ENCODE measurements around the gene ARCN1. TPM values are rescaled to one million over a fixed set of nuclear protein-coding genes. Genes with fewer than 3 reads are reported as not detected.

The ARCN1 gene
- total RNA-seq, 2 experiments from 2014 or later: 51.0 to 98.9 TPM

DNA sequence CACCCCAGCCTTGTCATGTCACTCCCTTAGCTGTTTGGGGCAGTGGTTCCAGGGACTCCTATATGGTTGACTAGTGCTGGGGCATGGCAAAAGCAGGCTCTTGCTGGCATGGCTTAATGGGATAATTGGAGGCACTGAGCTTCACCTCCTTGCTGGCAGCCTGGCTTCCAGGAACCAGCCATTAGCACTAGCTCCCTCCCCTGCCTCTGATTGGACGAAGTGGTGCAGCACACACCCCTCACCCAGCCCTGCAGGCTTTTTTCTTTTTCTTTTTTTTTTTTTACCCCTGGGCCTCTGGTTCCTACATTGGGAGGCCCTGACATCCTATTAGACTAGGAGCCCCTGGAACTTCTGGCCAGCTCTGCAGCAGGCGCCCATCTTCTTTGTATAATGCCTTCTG lies 53.8 kb downstream of the ARCN1 start:
- CTCF ChIA-PET (ENCODE audit: unreplicated experiment): no interaction called here
- Histone ChIP-seq H3K4me1 (ENCODE audit: insufficient read depth, low read length, poor library complexity, severe bottlenecking) (no peaks in the 10 kb centered on the region), H4K20me1 (ENCODE audit: insufficient read depth, low read length) (no peaks in the 10 kb centered on the region), H3K9me3 (ENCODE audit: low read length) (no peaks in the 10 kb centered on the region), H3K27ac (ENCODE audit: low read depth, low read length, poor library complexity, severe bottlenecking) (no peak overlapping the region), H3K79me2 (ENCODE audit: insufficient read depth, low read depth, low read length) (no peaks in the 10 kb centered on the region), H3K9me2 (ENCODE audit: insufficient read depth, low read length) (no peaks in the 10 kb centered on the region), H3K4me3 (ENCODE audit: low read depth, low read length, poor library complexity, severe bottlenecking) (no peak overlapping the region), H3K36me3 (ENCODE audit: insufficient read depth, low read length) (no peaks in the 10 kb centered on the region), H3K4me2 (ENCODE audit: low read length) (no peak overlapping the region), H2AFZ (ENCODE audit: low read length) (no peak overlapping the region)
- no peak for DNase-seq (ENCODE audit: low spot score)
- TF ChIP-seq EZH2phosphoT487 (IDR thresholded peaks at IDR 0.05; ENCODE audit: borderline replicate concordance, low read depth, low read length): no peak
- TF ChIP-seq, protein P1, sequence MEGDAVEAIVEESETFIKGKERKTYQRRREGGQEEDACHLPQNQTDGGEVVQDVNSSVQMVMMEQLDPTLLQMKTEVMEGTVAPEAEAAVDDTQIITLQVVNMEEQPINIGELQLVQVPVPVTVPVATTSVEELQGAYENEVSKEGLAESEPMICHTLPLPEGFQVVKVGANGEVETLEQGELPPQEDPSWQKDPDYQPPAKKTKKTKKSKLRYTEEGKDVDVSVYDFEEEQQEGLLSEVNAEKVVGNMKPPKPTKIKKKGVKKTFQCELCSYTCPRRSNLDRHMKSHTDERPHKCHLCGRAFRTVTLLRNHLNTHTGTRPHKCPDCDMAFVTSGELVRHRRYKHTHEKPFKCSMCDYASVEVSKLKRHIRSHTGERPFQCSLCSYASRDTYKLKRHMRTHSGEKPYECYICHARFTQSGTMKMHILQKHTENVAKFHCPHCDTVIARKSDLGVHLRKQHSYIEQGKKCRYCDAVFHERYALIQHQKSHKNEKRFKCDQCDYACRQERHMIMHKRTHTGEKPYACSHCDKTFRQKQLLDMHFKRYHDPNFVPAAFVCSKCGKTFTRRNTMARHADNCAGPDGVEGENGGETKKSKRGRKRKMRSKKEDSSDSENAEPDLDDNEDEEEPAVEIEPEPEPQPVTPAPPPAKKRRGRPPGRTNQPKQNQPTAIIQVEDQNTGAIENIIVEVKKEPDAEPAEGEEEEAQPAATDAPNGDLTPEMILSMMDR (conservative IDR thresholded peaks at IDR 0.05; ENCODE audit: low read length): no peak
- intact Hi-C loops (cut with micrococcal nuclease; ENCODE audit: unreplicated experiment): no loop called here
- POLR2A ChIA-PET: interaction anchor here (0.6 kb wide), 2 partner anchors 424 to 833 kb away, joined by 3 read pairs; no protein-coding TSS in a partner anchor
- BruUV-seq (replicated peaks): no TSS peak

DNA sequence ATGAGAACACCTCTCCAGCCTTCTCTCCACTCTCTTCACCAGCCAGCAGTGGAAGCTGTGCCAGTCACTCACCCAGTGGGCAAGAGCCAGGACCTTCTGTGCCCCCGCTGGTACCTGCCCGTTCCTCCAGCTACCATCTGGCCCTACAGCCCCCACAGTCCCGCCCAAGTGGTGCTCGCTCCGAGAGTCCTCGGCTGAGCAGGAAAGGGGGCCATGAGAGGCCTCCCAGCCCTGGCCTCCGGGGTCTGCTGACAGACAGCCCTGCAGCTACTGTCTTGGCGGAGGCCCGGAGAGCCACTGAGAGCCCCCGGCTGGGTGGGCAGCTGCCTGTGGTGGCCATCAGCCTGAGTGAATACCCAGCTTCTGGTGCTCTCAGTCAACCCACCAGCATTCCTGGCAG lies 55.4 kb downstream of the ARCN1 start:
- POLR2A ChIA-PET: interaction anchor here (0.6 kb wide), 1 partner anchor 240 kb away, joined by 3 read pairs; no protein-coding TSS in a partner anchor
- TF ChIP-seq, protein P1 (conservative IDR thresholded peaks at IDR 0.05; ENCODE audit: low read length): no peak
- TF ChIP-seq EZH2phosphoT487 (IDR thresholded peaks at IDR 0.05; ENCODE audit: borderline replicate concordance, low read depth, low read length): no peak
- Histone ChIP-seq H4K20me1 (ENCODE audit: insufficient read depth, low read length) (no peaks in the 10 kb centered on the region), H3K4me2 (ENCODE audit: low read length) (no peak overlapping the region), H3K79me2 (ENCODE audit: insufficient read depth, low read depth, low read length) (no peaks in the 10 kb centered on the region), H3K9me2 (ENCODE audit: insufficient read depth, low read length) (no peaks in the 10 kb centered on the region), H3K9me3 (ENCODE audit: low read length) (no peaks in the 10 kb centered on the region), H3K4me3 (ENCODE audit: low read depth, low read length, poor library complexity, severe bottlenecking) (no peak overlapping the region), H3K36me3 (ENCODE audit: insufficient read depth, low read length) (no peaks in the 10 kb centered on the region), H3K27ac (ENCODE audit: low read depth, low read length, poor library complexity, severe bottlenecking) (no peak overlapping the region), H2AFZ (ENCODE audit: low read length) (no peak overlapping the region), H3K4me1 (ENCODE audit: insufficient read depth, low read length, poor library complexity, severe bottlenecking) (no peaks in the 10 kb centered on the region)
- CTCF ChIA-PET (ENCODE audit: unreplicated experiment): no interaction called here
- intact Hi-C loops (cut with micrococcal nuclease; ENCODE audit: unreplicated experiment): no loop called here
- no TSS peak for BruUV-seq (replicated peaks)
- no peak for DNase-seq (ENCODE audit: low spot score)

DNA sequence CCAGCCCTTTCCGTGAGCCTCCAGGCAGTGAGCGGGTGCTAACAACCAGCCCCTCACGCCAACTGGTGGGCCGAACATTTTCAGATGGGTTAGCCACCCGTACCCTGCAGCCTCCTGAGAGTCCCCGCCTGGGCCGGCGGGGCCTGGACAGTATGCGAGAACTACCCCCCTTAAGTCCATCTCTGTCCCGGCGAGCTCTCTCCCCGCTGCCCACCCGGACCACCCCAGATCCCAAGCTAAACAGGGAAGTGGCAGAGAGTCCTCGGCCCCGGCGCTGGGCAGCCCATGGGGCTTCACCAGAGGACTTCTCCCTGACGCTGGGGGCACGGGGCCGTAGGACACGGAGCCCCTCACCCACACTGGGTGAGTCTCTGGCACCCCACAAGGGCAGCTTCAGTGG lies 55.8 kb downstream of the ARCN1 start:
- Histone ChIP-seq H3K9me2 (ENCODE audit: insufficient read depth, low read length) (no peaks in the 10 kb centered on the region), H2AFZ (ENCODE audit: low read length) (no peak overlapping the region), H3K9me3 (ENCODE audit: low read length) (no peaks in the 10 kb centered on the region), H3K79me2 (ENCODE audit: insufficient read depth, low read depth, low read length) (no peaks in the 10 kb centered on the region), H3K4me1 (ENCODE audit: insufficient read depth, low read length, poor library complexity, severe bottlenecking) (no peaks in the 10 kb centered on the region), H3K36me3 (ENCODE audit: insufficient read depth, low read length) (no peaks in the 10 kb centered on the region), H4K20me1 (ENCODE audit: insufficient read depth, low read length) (no peaks in the 10 kb centered on the region), H3K4me3 (ENCODE audit: low read depth, low read length, poor library complexity, severe bottlenecking) (no peak overlapping the region), H3K4me2 (ENCODE audit: low read length) (no peak overlapping the region), H3K27ac (ENCODE audit: low read depth, low read length, poor library complexity, severe bottlenecking) (no peak overlapping the region)
- ChIA-PET CTCF (ENCODE audit: unreplicated experiment) (interaction anchor here (0.6 kb wide), 1 partner anchor 19 kb away, joined by 3 read pairs; no protein-coding TSS in a partner anchor), POLR2A (no interaction called here)
- BruUV-seq (replicated peaks): no TSS peak
- TF ChIP-seq, protein P1 (conservative IDR thresholded peaks at IDR 0.05; ENCODE audit: low read length): no peak
- TF ChIP-seq EZH2phosphoT487 (IDR thresholded peaks at IDR 0.05; ENCODE audit: borderline replicate concordance, low read depth, low read length): no peak
- no peak for DNase-seq (ENCODE audit: low spot score)
- intact Hi-C loops (cut with micrococcal nuclease; ENCODE audit: unreplicated experiment): no loop called here

Measured in OCI-LY7 (cell line).